Prostate gland (tissue), 2 donors: ENCODE data around the gene SUPT3H.

Experiments used
- POLR2A ChIP-seq: fragments of 450-650 bp; IDR thresholded peaks from one replicate; pipeline ENCODE4 v1.6.1; 2016; ENCODE audit warnings: antibody characterized with exemption, mild to moderate bottlenecking
- POLR2AphosphoS5 ChIP-seq: sonication (generic); formaldehyde crosslinking; IDR thresholded peaks from one replicate; pipeline ENCODE4 v1.6.1; 2017; ENCODE audit warnings: antibody characterized with exemption
- TF ChIP-seq, protein P1 (sequence below), 4 experiments: fragments of 200-600 bp in 2 of 4; fragments of 450-650 bp in 2 of 4; sonication (generic) in 2 of 4; IDR thresholded peaks; 1 replicate in 3 of 4; 2 replicates in 1 of 4; pipeline ENCODE4 v1.5.1; 2016 to 2019; ENCODE audit warnings: antibody characterized with exemption in 4 of 4, mild to moderate bottlenecking in 2 of 4, moderate library complexity in 2 of 4

DNA sequence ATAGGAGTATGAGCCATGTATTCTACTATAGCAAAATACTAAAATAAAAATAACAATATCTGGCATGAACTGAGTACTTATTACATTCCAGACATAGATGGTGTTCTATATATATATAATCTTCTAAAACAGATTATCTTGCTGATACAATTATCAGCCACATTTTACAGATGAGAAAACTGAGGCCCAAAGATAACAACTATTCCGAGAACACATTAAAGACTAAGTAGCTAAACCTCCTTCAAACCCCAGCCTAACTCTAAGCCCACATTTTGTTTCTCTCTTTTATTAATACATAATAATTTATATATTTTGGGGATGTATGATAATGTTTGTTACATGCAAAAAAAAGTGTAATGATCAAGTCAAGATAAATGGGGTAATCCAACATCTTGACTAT is 148.3 kb downstream of the SUPT3H start:
- TF ChIP-seq, protein P1, sequence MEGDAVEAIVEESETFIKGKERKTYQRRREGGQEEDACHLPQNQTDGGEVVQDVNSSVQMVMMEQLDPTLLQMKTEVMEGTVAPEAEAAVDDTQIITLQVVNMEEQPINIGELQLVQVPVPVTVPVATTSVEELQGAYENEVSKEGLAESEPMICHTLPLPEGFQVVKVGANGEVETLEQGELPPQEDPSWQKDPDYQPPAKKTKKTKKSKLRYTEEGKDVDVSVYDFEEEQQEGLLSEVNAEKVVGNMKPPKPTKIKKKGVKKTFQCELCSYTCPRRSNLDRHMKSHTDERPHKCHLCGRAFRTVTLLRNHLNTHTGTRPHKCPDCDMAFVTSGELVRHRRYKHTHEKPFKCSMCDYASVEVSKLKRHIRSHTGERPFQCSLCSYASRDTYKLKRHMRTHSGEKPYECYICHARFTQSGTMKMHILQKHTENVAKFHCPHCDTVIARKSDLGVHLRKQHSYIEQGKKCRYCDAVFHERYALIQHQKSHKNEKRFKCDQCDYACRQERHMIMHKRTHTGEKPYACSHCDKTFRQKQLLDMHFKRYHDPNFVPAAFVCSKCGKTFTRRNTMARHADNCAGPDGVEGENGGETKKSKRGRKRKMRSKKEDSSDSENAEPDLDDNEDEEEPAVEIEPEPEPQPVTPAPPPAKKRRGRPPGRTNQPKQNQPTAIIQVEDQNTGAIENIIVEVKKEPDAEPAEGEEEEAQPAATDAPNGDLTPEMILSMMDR (IDR thresholded peaks at IDR 0.05): no peak
- TF ChIP-seq POLR2A (no peak), POLR2AphosphoS5 (no peak)
